NCI-H187 treated with DMSO at 0.1 percent for 48 hours (cell line): ENCODE measurements around the gene TFPI.

Experiments
- DNase-seq: peaks from one replicate; lab custom pipeline; 2025; lab: John Stamatoyannopoulos, UW

Gene TFPI

GRCh38 chr2:187504312-187504921 lies 49.8 kb downstream of the TFPI start:
- no peak for DNase-seq

- DNase-seq: no peak
Measured at GRCh38 chr2:187503700-187504099, 50.5 kb downstream of the TFPI start.

DNA sequence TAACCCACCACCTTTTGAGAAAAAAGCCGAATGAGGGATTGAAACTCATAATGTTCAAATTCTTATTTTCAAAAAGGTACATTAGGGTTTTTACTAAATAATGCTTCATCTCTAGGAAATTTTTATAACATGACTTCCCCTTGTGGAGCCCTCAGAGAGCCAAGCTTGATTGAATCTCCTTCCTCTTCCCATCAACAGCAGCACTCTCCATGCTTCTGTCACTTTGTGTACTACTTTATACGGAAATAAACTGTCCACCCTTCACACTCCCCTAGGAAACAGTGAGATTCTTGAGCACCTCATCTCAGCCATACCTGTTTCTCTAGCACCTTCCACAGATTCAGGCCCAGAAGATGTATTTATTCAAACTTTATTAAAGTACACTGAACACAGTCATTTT lies 51.8 kb downstream of the TFPI start:
- no peak for DNase-seq

- DNase-seq: no peak
Measured at GRCh38 chr2:187500585-187501359, 53.5 kb downstream of the TFPI start.

GRCh38 chr2:187499941-187500532 lies 54.2 kb downstream of the TFPI start:
- DNase-seq: no peak

DNA sequence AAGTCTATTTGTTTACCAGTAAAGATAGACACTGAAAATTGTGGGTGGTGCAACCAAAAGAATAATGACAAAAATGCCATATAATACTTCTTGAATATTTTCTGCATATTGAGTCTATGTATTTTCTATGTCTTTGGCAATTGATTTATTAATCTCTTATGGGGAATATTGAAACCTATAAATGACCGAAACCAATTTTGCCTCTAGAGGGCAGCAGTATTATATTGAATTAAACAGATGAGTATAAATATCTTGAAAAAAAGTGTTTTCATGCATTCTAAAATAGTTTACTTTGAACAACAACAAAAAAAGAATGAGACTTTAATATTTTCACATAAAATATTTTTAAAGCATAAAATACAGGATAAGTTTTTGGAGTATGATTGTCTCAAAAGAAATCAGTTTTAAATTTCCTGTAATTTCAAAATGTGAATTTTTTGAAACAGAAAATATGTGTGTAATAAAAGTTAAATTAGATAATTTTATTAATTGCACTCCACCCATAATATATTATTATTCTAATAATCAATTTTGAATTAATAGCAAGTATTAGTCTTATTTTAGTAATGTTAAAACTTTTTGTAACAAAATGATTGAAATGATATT lies 56.3 kb downstream of the TFPI start:
- DNase-seq: no peak

- DNase-seq: no peak
Measured at GRCh38 chr2:187497140-187497539, 57.1 kb downstream of the TFPI start.

- no peak for DNase-seq
Measured at GRCh38 chr2:187495324-187495723, 58.9 kb downstream of the TFPI start.

GRCh38 chr2:187493877-187494568 lies 60.2 kb downstream of the TFPI start:
- no peak for DNase-seq

GRCh38 chr2:187493180-187493579 lies 61.1 kb downstream of the TFPI start:
- no peak for DNase-seq

- no peak for DNase-seq
Measured at GRCh38 chr2:187486241-187486640, 68.0 kb downstream of the TFPI start.

DNA sequence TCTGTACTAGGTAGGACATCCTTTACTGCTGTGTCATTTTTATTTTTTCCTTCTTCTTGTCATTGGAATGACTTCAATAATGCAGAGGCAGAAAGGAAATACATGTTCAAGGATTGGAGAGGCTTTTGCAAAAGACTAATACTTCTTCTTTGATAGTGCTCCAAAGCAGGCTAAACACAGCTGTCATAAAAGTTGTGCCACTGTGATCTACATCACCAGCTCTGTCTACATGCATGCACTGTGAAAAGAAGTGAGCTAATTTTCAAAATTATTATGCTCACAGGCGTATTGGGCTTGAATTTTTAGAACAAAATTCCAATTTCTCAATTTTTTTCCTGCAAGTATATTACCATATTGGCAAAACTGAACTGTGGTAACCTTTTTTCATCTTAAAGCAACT lies 68.7 kb downstream of the TFPI start:
- DNase-seq: no peak

DNA sequence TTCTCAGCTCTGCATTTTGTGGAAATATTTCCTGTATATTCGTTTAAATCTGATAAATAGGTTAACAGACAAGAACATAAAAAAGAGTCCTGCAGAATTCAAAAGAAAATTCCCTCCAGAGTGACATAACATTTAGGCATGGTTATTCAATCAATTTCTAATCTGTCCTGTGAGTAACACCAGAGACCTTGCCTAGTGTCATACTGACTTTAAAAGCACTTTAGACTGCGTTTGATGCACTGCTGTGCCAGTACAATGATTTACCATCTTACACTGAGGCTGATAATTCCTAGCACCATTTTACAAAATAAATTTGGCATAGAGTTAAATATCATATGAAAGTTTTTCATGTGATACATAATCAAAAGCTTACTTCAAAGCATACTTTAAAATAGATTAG lies 70.7 kb downstream of the TFPI start:
- no peak for DNase-seq

DNA sequence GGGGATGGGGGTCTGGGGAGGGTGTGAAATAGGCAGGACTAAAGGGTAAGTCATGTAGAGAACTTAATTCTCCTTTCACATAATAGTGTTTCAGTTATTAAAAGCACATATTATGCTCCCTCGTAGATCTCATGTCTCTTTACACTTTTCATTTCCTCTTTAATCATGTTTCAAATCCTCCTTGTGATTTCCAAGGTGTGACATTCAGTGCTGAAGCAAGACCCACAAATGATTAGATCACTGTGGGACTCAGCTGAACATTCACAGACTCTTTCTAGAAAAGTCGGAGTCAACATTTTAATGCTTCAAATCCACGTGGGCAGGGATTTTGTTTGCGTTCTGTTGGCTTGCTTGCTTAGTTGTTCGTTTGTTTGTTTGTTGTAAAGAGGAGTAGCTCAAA lies 71.4 kb downstream of the TFPI start:
- DNase-seq: no peak

DNA sequence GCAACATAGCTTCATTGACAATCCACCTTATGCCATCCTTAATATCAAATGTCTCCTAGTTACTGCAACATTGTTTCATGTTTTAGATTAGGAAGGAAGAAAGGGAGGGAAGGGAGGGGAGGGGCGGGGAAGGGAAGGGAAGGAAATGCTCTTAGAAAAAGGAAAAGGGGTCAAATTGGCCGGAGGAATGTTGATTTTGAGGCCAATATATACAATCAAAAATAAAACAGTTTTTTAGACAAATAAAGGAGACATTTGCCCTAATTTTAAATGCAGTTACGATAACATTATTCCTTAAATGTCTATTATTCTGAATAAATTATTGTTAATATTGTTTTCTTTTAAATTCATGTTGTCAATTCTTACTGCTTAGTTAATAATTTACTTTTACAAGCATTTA lies 72.7 kb downstream of the TFPI start:
- DNase-seq: no peak

DNA sequence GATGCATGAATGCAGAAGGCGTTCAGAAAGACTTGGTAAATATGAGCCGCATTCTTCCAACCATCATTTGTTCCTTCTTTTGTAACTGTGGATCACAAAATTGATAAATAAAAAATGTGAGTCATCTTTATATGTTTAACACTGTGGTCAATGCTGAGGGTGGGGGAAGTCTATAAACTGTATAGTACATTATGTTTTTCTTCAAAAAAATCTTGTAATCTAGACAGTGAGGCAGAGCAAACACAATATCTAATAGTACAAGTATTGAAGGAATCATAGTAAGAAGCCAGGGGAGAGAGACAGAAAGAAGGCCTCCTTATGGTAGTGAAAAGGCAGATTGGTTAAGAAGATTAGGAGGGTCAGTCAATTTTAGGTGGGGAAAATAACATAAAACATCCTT lies 75.5 kb downstream of the TFPI start:
- no peak for DNase-seq

- no peak for DNase-seq
Measured at GRCh38 chr2:187477051-187477450, 77.2 kb downstream of the TFPI start.

- no peak for DNase-seq
Measured at GRCh38 chr2:187475499-187476248, 78.6 kb downstream of the TFPI start.

- DNase-seq: no peak
Measured at GRCh38 chr2:187470698-187471097, 83.5 kb downstream of the TFPI start.

DNA sequence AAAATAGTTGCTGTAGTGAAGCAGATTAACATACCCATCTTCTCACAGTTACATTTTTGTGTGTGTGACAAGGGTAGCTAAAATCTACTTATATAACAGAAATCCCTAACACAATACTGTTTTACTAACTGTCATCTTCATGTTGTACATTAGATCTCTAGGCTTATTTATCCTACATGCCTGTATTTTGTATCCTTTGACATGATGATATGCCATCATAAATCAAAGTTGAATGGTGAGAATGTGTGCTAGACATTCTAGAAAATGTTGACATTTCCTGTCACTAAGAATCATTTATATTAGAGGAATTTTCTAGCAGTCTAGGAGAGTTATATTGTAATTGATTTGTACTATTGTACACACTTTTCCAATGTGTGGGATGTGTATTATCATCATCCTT lies 84.7 kb downstream of the TFPI start:
- DNase-seq: no peak

DNA sequence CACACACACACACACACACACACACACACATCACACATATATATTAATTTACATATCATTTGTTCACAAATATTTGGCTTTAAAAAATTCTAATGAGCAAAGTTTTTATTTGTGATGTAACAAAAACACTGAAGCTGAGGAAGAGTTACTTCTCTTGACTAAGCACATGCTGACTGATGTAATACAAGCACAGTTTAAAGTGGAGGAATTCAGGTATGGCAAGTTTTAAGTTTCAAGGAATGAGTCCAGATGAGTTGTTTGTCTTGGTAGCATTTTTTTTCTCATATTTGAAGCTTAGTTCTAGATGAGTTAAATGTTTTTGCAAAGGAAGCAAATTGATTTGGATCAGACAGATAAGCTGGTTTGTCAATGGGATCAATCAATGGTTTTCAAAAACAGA lies 86.0 kb downstream of the TFPI start:
- DNase-seq: no peak
